Left lung (tissue), 10 donors: Measurements from ENCODE around the gene CYGB. TPM values are rescaled to one million over a fixed set of nuclear protein-coding genes. Genes with fewer than 3 reads are reported as not detected.

Experiments
- ATAC-seq: fragments of 200-7000 bp; cut with Tn5 transposase; one replicate; pipeline ENCODE4 v1.9.1; 2020; ENCODE audit warnings: moderate library complexity
- DNase-seq, 4 donors: peaks; one replicate each; pipeline ENCODE4 v3.0.0-alpha.2; 2013 to 2020
- H3K27ac ChIP-seq, 2 donors: fragments of 200-600 bp; sonication (generic) in 1 of 2; one replicate each; pipeline versions ENCODE4 v1.5.0 to v1.8.0; 2020 to 2021
- H3K27me3 ChIP-seq, 2 donors: fragments of 200-600 bp; sonication (generic) in 1 of 2; one replicate each; pipeline versions ENCODE4 v1.5.0 to v1.8.0; 2020 to 2021
- H3K36me3 ChIP-seq, 2 donors: fragments of 200-600 bp; sonication (generic) in 1 of 2; one replicate each; pipeline versions ENCODE4 v1.5.0 to v1.8.0; 2020 to 2021
- H3K4me1 ChIP-seq, 2 donors: fragments of 200-600 bp; one replicate each; pipeline ENCODE4 v1.8.0; 2021
- H3K4me3 ChIP-seq, 2 donors: fragments of 200-600 bp; sonication (generic) in 1 of 2; one replicate each; pipeline versions ENCODE4 v1.5.0 to v1.8.0; 2020 to 2021; ENCODE audit warnings: mild to moderate bottlenecking in 1 of 2
- H3K9me3 ChIP-seq, 2 donors: fragments of 200-600 bp; sonication (generic) in 1 of 2; one replicate each; pipeline versions ENCODE4 v1.5.0 to v1.8.0; 2020 to 2021
- CTCF ChIP-seq, 2 donors: fragments of 200-600 bp; sonication (generic) in 1 of 2; IDR thresholded peaks; one replicate each; pipeline versions ENCODE4 v1.5.0 to v1.8.0; 2021; ENCODE audit warnings: antibody characterized with exemption in 2 of 2
- intact Hi-C, 2 donors: fragments of 100-400 bp; cut with DNase I; formaldehyde crosslinking; loops; one replicate each; pipeline versions ENCODE4 v1.11.2 to v1.14.2; 2022
- polyA plus RNA-seq, 6 donors: library from polyadenylated mRNA; unstranded; fragments of 120-200 nt; gene quantifications; one replicate each; pipeline ENCODE4 v1.2.1, GENCODE V29; 2013; ENCODE audit not compliant: insufficient read length in 6 of 6
- total RNA-seq, 2 donors: library from RNA; stranded (reverse); fragmentation: NEBNext Ultra II Directional; extraction: Animal tissue kit (Norgen Biotek cat#: 25700); gene quantifications; one replicate each; pipeline ENCODE4 v1.2.1, GENCODE V29; 2021
- donor health status: DM: no; HTN: yes; CAD: no.
- donor health status: DM: no; HTN: no; CAD: no.

The CYGB gene
- total and polyA plus RNA-seq, 8 donors, result 10.2 to 37.1 (median 26.4) TPM

GRCh38 chr17:76493505-76494167, 43.9 kb downstream of the CYGB start:
- DNase-seq (no peak), ATAC-seq (no peak)
- peaks cover 23 to 97% of the 10 kb centered on the region in 2 donors for H3K4me1 ChIP-seq
- H3K27ac ChIP-seq, result peak overlapping the region; percentile 80 to 97
- intact Hi-C loops, result no loop called here
- H3K27me3 ChIP-seq, result no peaks in the 10 kb centered on the region
- H3K4me3 ChIP-seq, result peak overlapping the region in 1 of 2 donors; percentile 32
- H3K36me3 ChIP-seq, result peaks cover 0 to 15% of the 10 kb centered on the region in 2 donors
- no peak for TF ChIP-seq CTCF (IDR thresholded peaks at IDR 0.05)
- no peaks in the 10 kb centered on the region for H3K9me3 ChIP-seq

- peaks cover 18 to 93% of the 10 kb centered on the region in 2 donors for H3K4me1 ChIP-seq
- H3K9me3 ChIP-seq, result no peaks in the 10 kb centered on the region
- H3K27ac ChIP-seq, result peak overlapping the region; percentile 80 to 97
- ATAC-seq (peak; percentile 73), DNase-seq (peak in 2 of 4 donors; percentile 90 to 94)
- peaks cover 0 to 15% of the 10 kb centered on the region in 2 donors for H3K36me3 ChIP-seq
- intact Hi-C loops, result no loop called here
- TF ChIP-seq CTCF (IDR thresholded peaks at IDR 0.05), result no peak
- peak overlapping the region in 1 of 2 donors; percentile 32 for H3K4me3 ChIP-seq
- H3K27me3 ChIP-seq, result no peaks in the 10 kb centered on the region
Observed at GRCh38 chr17:76492989-76493501, 44.5 kb downstream of the CYGB start.

- Histone ChIP-seq H3K4me3 (peak overlapping the region in 1 of 2 donors; percentile 32), H3K36me3 (peaks cover 0 to 22% of the 10 kb centered on the region in 2 donors), H3K9me3 (no peaks in the 10 kb centered on the region), H3K27me3 (no peaks in the 10 kb centered on the region), H3K4me1 (peaks cover 14 to 93% of the 10 kb centered on the region in 2 donors), H3K27ac (peak overlapping the region; percentile 80 to 97)
- ATAC-seq (peak; percentile 11), DNase-seq (no peak)
- TF ChIP-seq CTCF (IDR thresholded peaks at IDR 0.05), result no peak
- intact Hi-C loops, result no loop called here
Observed at GRCh38 chr17:76492123-76492988, 45.2 kb downstream of the CYGB start.

- H3K27me3 ChIP-seq, result no peaks in the 10 kb centered on the region
- H3K36me3 ChIP-seq, result peaks cover 0 to 30% of the 10 kb centered on the region in 2 donors
- H3K27ac ChIP-seq, result peak overlapping the region; percentile 80 to 97
- peaks cover 14 to 94% of the 10 kb centered on the region in 2 donors for H3K4me1 ChIP-seq
- no peaks in the 10 kb centered on the region for H3K9me3 ChIP-seq
- H3K4me3 ChIP-seq, result peak overlapping the region in 1 of 2 donors; percentile 32
- TF ChIP-seq CTCF (IDR thresholded peaks at IDR 0.05), result no peak
- peak; percentile 7 for ATAC-seq
- intact Hi-C loops, result no loop called here
- no peak for DNase-seq
Observed at GRCh38 chr17:76491271-76492122, 46.0 kb downstream of the CYGB start.
